Measurements from ENCODE around the gene OTUD4. TPM values are rescaled to one million over a fixed set of nuclear protein-coding genes. Genes with fewer than 3 reads are reported as not detected.
"Not testable (repeated sequence)": the region's sequence is repeated elsewhere in the genome, so short reads cannot be mapped to it uniquely, and the experiment has no call there.

Gene OTUD4
- total RNA-seq, 2 experiments from 2014 or later, result 41.5 to 43.3 TPM

DNA sequence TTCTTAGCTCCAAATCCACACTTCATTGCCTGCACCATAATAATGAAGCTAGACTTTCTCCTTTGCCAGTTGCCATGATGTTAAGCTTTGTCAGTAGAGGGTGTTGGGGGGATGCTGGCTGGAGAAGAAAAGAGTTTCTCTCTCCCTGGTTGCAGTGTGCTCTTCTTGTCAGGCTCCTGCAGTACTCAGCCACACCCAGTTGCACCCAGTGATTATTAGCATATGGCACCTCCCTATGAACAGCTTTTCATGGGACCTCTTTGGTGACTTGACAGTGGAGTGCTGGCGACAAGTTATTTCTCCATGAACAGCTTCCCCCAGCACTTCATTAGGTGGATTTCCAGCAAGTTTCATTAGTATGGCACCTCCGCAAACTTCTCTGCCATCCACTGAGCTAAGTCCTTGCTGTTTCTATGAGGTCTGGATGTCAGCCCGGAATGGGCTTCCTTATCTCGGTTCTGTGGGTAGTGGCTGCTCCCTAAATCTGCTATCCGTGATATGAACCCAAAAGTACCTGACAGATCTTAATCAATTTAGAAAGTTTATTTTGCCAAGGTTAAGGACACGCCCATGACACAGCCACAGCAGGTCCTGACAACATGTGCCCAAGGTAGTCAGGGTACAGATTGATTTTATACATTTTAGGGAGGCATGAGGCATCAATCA, 18.8 kb upstream of the OTUD4 start:
- DNase-seq, result no peak
- Mint-ChIP-seq H3K27me3 (peaks cover 3% of the 10 kb centered on the region), H3K4me1 (ENCODE audit: low read depth) (no peaks in the 10 kb centered on the region), H3K27ac (no peak overlapping the region), H3K36me3 (no peaks in the 10 kb centered on the region), H3K9me3 (no peaks in the 10 kb centered on the region), H3K4me3 (no peak overlapping the region)
- intact Hi-C loops (cut with micrococcal nuclease), result no loop called here
- CTCF ChIA-PET, result interaction anchor here (1.0 kb wide), 1 partner anchor 114 kb away, joined by 3 read pairs; no protein-coding TSS in a partner anchor
- POLR2A ChIA-PET, result no interaction called here

DNA sequence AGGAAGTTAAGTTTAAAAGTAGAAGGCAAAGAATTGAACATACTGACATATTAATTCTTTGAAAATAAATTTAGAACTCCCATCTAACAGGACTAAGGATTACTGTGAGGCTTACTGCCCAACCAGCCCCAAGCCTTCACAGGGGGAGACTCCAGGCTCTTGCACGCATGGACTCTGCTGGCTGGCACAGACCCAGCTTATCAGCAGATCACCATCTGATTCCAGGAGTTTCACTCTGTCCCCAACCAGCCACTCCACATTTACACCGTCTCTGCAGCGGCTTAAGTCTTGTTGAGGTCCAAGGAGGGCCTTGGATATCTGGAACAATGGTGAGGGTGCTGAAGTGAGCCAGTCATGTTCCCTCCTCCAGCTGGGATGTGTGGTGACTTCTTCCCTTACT, 16.4 kb upstream of the OTUD4 start:
- CTCF ChIA-PET, result no interaction called here

DNA sequence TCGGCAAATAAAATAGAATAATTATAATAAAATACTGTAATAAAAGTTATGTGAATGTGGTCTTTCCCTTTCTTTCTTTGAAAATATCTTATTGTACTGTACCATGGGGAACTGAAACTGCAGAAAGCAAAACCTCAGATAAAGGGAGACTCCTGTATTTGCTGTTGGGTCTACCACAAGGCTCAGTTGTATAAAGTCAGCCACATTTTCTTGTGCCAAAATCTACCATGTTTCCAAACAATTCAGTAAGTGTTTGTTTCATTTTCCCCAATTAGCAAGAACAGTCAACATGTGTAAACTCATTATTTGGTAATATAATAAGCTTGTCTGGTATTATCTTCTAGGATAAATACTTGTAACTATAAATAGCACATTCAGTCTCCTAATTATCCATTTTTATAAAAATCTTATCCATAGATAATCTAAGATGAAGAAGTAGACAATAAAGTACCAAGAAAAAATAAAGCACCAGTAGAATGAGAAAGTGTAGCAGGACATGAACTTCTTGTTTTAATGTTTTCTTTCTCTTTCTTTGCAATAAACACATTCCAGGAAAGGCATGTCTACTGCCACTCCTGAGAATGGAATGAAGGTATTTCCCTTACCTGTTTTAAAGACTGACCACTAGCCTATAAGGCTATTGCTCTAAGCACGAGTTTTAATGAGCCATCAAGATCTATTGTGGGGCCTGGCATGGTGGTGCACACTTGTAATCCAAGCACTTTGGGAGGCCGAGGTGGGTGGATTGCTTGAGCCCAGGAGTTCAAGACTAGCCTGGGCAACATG, 15.0 kb upstream of the OTUD4 start:
- no peak for DNase-seq
- no peaks in the 10 kb centered on the region for H3K36me3 Mint-ChIP-seq
- H3K9me3 Mint-ChIP-seq, result no peaks in the 10 kb centered on the region
- intact Hi-C loops (cut with micrococcal nuclease), result no loop called here
- H3K27ac Mint-ChIP-seq, result no peak overlapping the region
- H3K27me3 Mint-ChIP-seq, result peaks cover 3% of the 10 kb centered on the region
- H3K4me3 Mint-ChIP-seq, result no peak overlapping the region
- CTCF ChIA-PET, result interaction anchor here (0.6 kb wide), 1 partner anchor 89 kb away, joined by 3 read pairs; no protein-coding TSS in a partner anchor
- no peaks in the 10 kb centered on the region for H3K4me1 Mint-ChIP-seq (ENCODE audit: low read depth)
- POLR2A ChIA-PET, result no interaction called here

More for the DNA sequence above, 16.4 kb upstream of the OTUD4 start:
- Mint-ChIP-seq H3K27me3 (peaks cover 3% of the 10 kb centered on the region), H3K36me3 (no peaks in the 10 kb centered on the region), H3K4me1 (ENCODE audit: low read depth) (no peaks in the 10 kb centered on the region), H3K27ac (no peak overlapping the region), H3K4me3 (no peak overlapping the region), H3K9me3 (no peaks in the 10 kb centered on the region)
- intact Hi-C loops (cut with micrococcal nuclease), result no loop called here
- DNase-seq, result no peak
- POLR2A ChIA-PET, result no interaction called here

DNA sequence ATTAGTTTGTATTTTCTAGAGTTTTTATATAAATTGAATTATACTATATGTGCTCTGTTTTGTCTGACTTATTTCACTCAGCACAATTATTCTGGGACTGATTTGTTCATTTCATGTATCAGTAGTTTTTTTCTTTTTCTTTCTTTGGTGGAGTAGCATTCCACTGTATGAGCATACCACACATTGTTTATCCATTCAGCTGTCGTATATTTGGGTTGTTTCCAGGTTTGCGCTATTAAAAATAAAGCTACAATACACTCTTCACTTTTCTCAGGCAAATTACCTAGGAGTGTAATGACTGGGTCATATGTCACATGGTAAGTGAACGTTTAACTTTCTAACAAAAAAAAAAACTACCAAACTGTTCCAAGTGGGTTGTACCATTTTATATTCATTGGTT, 9.6 kb upstream of the OTUD4 start:
- POLR2A ChIA-PET, result no interaction called here

DNA sequence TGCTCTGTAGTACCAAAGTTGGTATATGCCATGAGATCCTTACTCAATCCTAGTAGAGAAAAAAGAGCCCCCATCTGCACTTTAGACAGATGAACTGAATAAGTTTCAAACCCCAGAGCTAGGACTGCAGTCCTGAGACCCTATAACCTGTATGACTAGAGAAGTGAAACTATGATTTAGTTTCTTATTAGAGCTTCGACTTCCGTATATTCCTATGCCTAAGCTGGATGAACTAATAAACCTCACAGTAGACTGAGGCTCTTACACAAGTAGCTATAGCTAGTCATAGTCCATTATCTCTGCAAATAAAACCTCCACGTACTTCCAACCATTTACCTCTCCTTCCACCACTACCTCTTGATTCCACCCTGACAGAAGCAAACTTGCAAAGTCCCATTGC, 6.3 kb upstream of the OTUD4 start:
- intact Hi-C loops (cut with micrococcal nuclease), result loop anchor here (10.0 kb wide), 1 partner anchor 988 kb away; the partner anchor contains the start of gene LSM6
- Mint-ChIP-seq H3K27ac (no peak overlapping the region), H3K36me3 (no peaks in the 10 kb centered on the region), H3K4me1 (ENCODE audit: low read depth) (peaks cover 5% of the 10 kb centered on the region), H3K9me3 (no peaks in the 10 kb centered on the region), H3K4me3 (no peak overlapping the region), H3K27me3 (no peaks in the 10 kb centered on the region)
- no peak for DNase-seq
- ChIA-PET CTCF (interaction anchor here (0.8 to 1.0 kb wide), 2 partner anchors 102 to 370 kb away, joined by 3 to 5 read pairs; no protein-coding TSS in a partner anchor), POLR2A (no interaction called here)

More for the DNA sequence above, 9.6 kb upstream of the OTUD4 start:
- H3K4me3 Mint-ChIP-seq, result no peak overlapping the region
- DNase-seq, result no peak
- H3K36me3 Mint-ChIP-seq, result no peaks in the 10 kb centered on the region
- H3K27ac Mint-ChIP-seq, result no peak overlapping the region
- H3K9me3 Mint-ChIP-seq, result no peaks in the 10 kb centered on the region
- H3K4me1 Mint-ChIP-seq (ENCODE audit: low read depth), result no peaks in the 10 kb centered on the region
- intact Hi-C loops (cut with micrococcal nuclease), result loop anchor here (10.0 kb wide), 1 partner anchor 985 kb away; the partner anchor contains the start of gene LSM6
- CTCF ChIA-PET, result no interaction called here
- peaks cover 2% of the 10 kb centered on the region for H3K27me3 Mint-ChIP-seq

DNA sequence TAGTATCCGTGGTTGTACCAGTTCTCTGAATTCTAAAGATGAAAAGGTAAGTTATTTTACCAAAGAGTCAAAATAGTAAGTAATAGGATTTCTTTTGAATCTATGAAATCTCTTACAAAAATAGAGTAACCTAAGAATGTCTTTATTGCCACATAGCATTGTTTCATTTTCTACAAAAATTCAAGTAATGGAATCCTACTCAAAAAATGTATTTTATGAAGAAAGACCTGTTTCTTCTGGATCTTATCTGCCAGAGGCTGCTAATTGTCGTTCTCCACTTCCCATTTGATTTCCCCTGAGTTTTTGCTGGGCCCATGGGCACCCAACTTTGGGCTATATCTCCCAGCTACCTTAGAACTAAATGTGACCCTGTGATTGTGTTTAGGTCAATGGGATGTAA, 3.2 kb upstream of the OTUD4 start:
- H3K36me3 Mint-ChIP-seq, result peaks cover 7% of the 10 kb centered on the region
- H3K27me3 Mint-ChIP-seq, result no peaks in the 10 kb centered on the region
- ChIA-PET CTCF (interaction anchor here (0.6 kb wide), 1 partner anchor 433 kb away, joined by 3 read pairs; no protein-coding TSS in a partner anchor), POLR2A (interaction anchor here (1.8 kb wide), 1 partner anchor 86 kb away, joined by 5 read pairs; the partner anchor contains the start of genes ABCE1 and ANAPC10)
- peaks cover 15% of the 10 kb centered on the region for H3K4me1 Mint-ChIP-seq (ENCODE audit: low read depth)
- DNase-seq, result no peak
- H3K9me3 Mint-ChIP-seq, result no peaks in the 10 kb centered on the region
- H3K4me3 Mint-ChIP-seq, result no peak overlapping the region
- intact Hi-C loops (cut with micrococcal nuclease), result loop anchor here (2.0 to 10.0 kb wide), 4 partner anchors 549 to 1006 kb away; partner anchors contain the start of gene LSM6
- H3K27ac Mint-ChIP-seq, result no peak overlapping the region

DNA sequence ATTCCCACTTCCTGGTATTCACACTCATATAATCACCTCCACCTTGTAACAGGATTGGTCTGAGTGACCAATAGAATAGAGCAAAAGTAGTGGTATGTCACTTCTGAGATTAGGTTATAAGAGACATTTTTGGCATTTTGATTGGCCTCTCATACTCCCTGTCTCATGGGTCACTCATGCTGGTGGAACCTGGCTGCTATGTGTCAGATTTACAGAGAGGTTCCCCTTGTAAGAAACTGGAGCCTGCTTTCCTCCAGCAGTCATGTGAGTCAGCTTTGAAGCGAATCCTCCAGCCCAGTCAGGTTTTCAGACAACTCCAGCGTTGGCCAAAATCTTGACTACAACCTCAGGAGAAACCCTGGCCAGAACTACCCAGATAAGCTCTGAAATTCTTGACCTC, 2.6 kb upstream of the OTUD4 start:
- Mint-ChIP-seq H3K27me3 (no peaks in the 10 kb centered on the region), H3K9me3 (no peaks in the 10 kb centered on the region), H3K4me1 (ENCODE audit: low read depth) (peaks cover 15% of the 10 kb centered on the region), H3K4me3 (no peak overlapping the region), H3K27ac (no peak overlapping the region), H3K36me3 (peaks cover 12% of the 10 kb centered on the region)
- ChIA-PET POLR2A (interaction anchor here (1.8 kb wide), 1 partner anchor 85 kb away, joined by 5 read pairs; the partner anchor contains the start of genes ABCE1 and ANAPC10), CTCF (interaction anchor here (0.6 kb wide), 1 partner anchor 433 kb away, joined by 3 read pairs; no protein-coding TSS in a partner anchor)
- intact Hi-C loops (cut with micrococcal nuclease), result loop anchor here (2.0 to 10.0 kb wide), 4 partner anchors 550 to 1006 kb away; partner anchors contain the start of gene LSM6
- no peak for DNase-seq

DNA sequence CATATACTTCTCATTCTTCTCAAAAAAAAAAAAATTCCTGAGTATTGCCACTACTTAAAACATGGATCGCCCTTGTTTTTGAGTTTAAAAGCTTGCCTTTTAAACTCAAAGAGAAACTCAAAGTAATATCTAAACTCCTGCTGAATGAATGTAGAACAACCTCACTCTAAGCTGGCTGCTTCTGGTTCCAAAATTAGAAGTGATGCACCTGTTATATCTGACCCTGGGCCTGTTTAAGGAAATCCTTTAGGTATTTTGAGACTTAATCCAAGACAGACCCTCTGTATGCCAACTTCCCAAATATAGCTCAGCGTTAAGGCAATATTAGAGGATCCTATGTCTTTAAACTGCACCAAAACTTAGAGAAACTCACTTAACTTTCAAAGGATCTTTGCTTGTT, 1.8 kb upstream of the OTUD4 start:
- Mint-ChIP-seq H3K4me3 (no peak overlapping the region), H3K4me1 (ENCODE audit: low read depth) (peaks cover 17% of the 10 kb centered on the region), H3K9me3 (no peaks in the 10 kb centered on the region), H3K27me3 (no peaks in the 10 kb centered on the region), H3K27ac (peak overlapping the region; percentile 15), H3K36me3 (peaks cover 16% of the 10 kb centered on the region)
- no peak for DNase-seq
- intact Hi-C loops (cut with micrococcal nuclease), result loop anchor here (2.0 to 10.0 kb wide), 4 partner anchors 551 to 1005 kb away; partner anchors contain the start of gene LSM6
- CTCF ChIA-PET, result interaction anchor here (0.6 to 1.8 kb wide), 3 partner anchors 70 to 438 kb away, joined by 3 to 5 read pairs (median 4); no protein-coding TSS in a partner anchor
- POLR2A ChIA-PET, result interaction anchor here (0.6 to 1.8 kb wide), 3 partner anchors 84 to 437 kb away, joined by 3 to 5 read pairs (median 4); partner anchors contain the start of genes ABCE1, ANAPC10 and MMAA

DNA sequence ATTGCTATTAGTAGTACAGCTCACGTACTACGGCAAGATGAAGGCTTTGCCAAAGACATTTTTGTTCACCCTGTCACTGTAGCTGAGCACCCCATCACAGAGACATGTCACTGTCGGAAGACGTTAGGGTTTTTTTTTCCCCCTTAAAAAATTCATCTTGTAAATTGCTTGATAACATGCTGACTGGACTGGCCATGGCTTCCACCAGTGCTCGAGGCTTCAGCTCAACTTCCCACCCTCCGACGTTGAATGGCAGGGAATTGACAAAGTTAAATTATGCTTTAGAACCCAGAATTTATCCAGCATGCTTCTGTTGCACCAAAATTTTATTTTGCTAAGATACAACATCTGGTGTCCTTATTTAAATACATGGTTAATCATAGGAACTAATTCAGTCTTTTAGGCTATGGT, 707 bp upstream of the OTUD4 start:
- H3K4me3 Mint-ChIP-seq, result peak overlapping the region; percentile 85
- peaks cover 19% of the 10 kb centered on the region for H3K4me1 Mint-ChIP-seq (ENCODE audit: low read depth)
- H3K9me3 Mint-ChIP-seq, result no peaks in the 10 kb centered on the region
- ChIA-PET CTCF (interaction anchor here (0.6 to 1.8 kb wide), 4 partner anchors 35 to 438 kb away, joined by 3 to 5 read pairs (median 3); partner anchors contain the start of gene MMAA), POLR2A (interaction anchor here (0.6 kb wide), 1 partner anchor 38 kb away, joined by 3 read pairs; no protein-coding TSS in a partner anchor)
- H3K27me3 Mint-ChIP-seq, result no peaks in the 10 kb centered on the region
- intact Hi-C loops (cut with micrococcal nuclease), result loop anchor here (1.0 to 10.0 kb wide), 4 partner anchors 118 to 1004 kb away; partner anchors contain the start of gene LSM6
- H3K36me3 Mint-ChIP-seq, result peaks cover 16% of the 10 kb centered on the region
- no peak for DNase-seq
- H3K27ac Mint-ChIP-seq, result peak overlapping the region; percentile 93

DNA sequence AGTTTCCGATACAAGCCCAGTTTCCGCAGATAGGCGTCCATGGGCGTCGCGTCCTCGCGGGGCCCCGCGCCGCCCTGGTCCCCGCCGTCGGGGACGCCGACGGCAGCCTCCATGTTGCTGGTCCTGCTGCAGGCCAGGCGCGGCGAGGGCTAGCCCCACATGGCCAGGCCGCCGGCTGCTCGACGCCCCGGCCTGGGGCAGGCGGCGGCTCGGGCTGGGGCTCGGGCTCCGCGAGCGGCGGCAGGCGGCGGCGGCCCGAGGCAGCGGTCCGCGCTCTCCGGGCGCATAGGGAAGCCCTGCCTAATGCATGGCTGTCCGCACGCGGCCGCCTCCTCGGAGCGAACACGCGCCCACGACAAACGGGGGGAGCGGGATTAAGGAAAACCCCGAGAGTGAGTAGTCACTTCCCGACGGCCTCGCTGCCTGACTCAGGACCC, 510 bp downstream of the OTUD4 start:
- not testable (repeated sequence) for DNase-seq, H3K27me3 Mint-ChIP-seq, H3K9me3 Mint-ChIP-seq
- H3K36me3 Mint-ChIP-seq, result peaks cover 21% of the 10 kb centered on the region
- CTCF ChIA-PET, result interaction anchor here (1.1 kb wide), 1 partner anchor 54 kb away, joined by 3 read pairs; no protein-coding TSS in a partner anchor
- peak overlapping the region; percentile 98 for H3K27ac Mint-ChIP-seq
- POLR2A ChIA-PET, result interaction anchor here (3.3 kb wide), 1 partner anchor 81 kb away, joined by 39 read pairs; the partner anchor contains the start of genes ABCE1 and ANAPC10
- H3K4me3 Mint-ChIP-seq, result peak overlapping the region; percentile 96
- peaks cover 31% of the 10 kb centered on the region for H3K4me1 Mint-ChIP-seq (ENCODE audit: low read depth)
- intact Hi-C loops (cut with micrococcal nuclease), result loop anchor here (1.0 to 10.0 kb wide), 11 partner anchors 53 to 1995 kb away; partner anchors contain the start of genes ABCE1, ANAPC10, LSM6 and MMAA

DNA sequence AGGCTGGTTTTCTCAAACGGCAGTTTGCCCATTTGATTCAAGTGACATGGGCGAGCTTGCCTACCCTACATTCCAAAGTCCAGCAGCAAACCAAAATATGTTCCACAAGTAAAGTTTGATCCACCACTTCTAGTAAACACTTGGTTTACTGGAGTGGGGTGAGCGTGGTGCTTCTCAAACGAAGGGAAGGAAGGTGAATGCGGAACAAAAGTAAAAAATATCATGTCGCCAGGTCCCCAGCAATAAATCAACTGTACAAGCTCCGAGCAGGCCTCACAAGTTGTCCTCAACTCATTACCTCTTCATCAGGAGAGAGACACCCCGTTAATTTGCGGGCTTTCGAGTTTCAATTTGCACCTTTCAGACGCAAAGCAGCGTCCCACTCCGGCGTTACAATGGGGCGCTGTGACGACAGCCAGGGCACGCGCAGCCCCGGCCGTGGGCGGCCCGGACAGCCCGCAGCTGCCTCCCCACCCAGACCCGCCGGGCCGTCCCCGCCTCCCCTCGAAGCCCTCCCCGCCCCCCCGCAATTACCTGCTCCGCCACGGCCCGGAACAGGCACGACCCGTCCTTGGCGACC, 1.0 kb downstream of the OTUD4 start:
- H3K27me3 Mint-ChIP-seq, result no peaks in the 10 kb centered on the region
- H3K4me3 Mint-ChIP-seq, result peak overlapping the region; percentile 96
- CTCF ChIA-PET, result interaction anchor here (1.0 to 2.4 kb wide), 3 partner anchors 55 to 437 kb away, joined by 3 to 9 read pairs (median 4); partner anchors contain the start of genes ABCE1 and ANAPC10
- peak; percentile 86 for DNase-seq
- POLR2A ChIA-PET, result interaction anchor here (0.6 to 3.3 kb wide), 3 partner anchors 47 to 758 kb away, joined by 3 to 39 read pairs (median 3); partner anchors contain the start of genes ABCE1 and ANAPC10
- peak overlapping the region; percentile 98 for H3K27ac Mint-ChIP-seq
- intact Hi-C loops (cut with micrococcal nuclease), result loop anchor here (1.0 to 10.0 kb wide), 4 partner anchors 53 to 1995 kb away; partner anchors contain the start of genes USP38 and ZNF827
- H3K9me3 Mint-ChIP-seq, result no peaks in the 10 kb centered on the region
- peaks cover 26% of the 10 kb centered on the region for H3K36me3 Mint-ChIP-seq
- peaks cover 36% of the 10 kb centered on the region for H3K4me1 Mint-ChIP-seq (ENCODE audit: low read depth)

All from activated CD4-positive, alpha-beta memory T cell treated with anti-CD3 and anti-CD28 coated beads for 36 hours (primary cell).